Measurements from ENCODE around the gene RIMS1.

The RIMS1 gene

DNA sequence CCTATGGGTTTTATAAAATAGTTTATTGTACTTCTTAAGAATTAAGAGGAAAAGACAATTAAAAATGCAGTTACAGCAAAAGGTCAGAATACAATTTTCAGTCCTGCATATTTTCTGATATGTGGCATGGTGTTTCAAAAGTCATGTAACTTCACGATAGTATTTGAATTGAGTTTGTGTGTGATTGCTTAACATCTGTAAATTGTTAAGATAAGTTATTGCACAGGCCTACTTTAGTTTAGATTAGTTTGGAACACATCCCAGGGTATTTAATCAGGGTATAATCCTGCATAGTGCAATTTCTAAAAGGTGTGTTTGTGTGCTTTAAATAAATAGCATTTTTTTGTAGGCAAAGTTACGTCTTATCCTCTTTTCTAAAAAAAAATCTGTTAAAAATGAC, 289.6 kb downstream of the RIMS1 start:
- 100% methylated on average over 1 of the region's 2 CpGs for WGBS, 2 experiments (ENCODE audit: insufficient coverage in 2 of 2)
- Histone ChIP-seq H3K4me3 (ENCODE audit: extremely low read depth, insufficient read depth, low read length, poor library complexity, severe bottlenecking) (no peak overlapping the region), H3K36me3 (ENCODE audit: control insufficient read depth, insufficient read depth, low read length) (no peaks in the 10 kb centered on the region), H3K27ac (ENCODE audit: low read depth, low read length, severe bottlenecking) (no peak overlapping the region), H3K4me1 (ENCODE audit: control insufficient read depth, insufficient read depth, low read length, poor library complexity, severe bottlenecking) (no peaks in the 10 kb centered on the region), H3K9me3 (ENCODE audit: control insufficient read depth, low read length) (no peaks in the 10 kb centered on the region)

DNA sequence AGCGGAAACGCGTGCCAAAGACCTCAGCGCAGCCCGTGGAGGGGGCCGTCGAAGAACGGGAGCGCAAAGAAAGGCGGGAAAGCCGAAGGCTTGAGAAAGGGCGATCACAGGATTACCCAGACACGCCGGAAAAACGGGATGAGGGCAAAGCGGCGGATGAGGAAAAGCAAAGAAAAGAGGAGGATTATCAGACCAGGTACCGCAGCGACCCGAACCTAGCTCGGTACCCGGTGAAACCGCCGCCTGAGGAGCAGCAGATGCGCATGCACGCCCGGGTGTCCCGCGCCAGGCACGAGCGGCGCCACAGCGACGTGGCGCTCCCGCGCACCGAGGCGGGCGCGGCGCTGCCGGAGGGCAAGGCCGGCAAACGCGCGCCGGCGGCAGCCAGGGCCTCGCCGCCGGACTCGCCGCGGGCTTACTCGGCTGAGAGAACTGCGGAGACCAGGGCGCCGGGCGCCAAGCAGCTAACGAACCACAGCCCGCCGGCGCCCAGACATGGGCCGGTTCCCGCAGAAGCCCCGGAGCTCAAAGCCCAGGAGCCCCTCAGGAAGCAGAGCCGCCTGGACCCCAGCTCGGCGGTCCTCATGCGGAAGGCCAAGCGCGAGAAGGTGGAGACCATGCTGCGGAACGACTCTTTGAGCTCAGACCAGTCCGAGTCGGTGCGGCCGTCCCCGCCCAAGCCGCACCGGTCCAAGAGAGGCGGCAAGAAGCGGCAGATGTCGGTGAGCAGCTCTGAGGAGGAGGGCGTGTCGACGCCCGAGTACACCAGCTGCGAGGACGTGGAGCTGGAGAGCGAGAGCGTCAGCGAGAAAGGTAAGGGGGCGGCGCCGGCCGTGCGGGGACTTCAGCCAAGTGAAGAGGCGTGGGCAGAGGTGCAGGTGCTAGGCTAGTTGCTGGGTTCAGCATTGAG, 296.2 kb downstream of the RIMS1 start:
- Histone ChIP-seq H3K4me1 (ENCODE audit: control insufficient read depth, insufficient read depth, low read length, poor library complexity, severe bottlenecking) (no peaks in the 10 kb centered on the region), H3K36me3 (ENCODE audit: control insufficient read depth, insufficient read depth, low read length) (no peaks in the 10 kb centered on the region), H3K9me3 (ENCODE audit: control insufficient read depth, low read length) (no peaks in the 10 kb centered on the region), H3K4me3 (ENCODE audit: extremely low read depth, insufficient read depth, low read length, poor library complexity, severe bottlenecking) (peak overlapping the region; percentile 45), H3K27ac (ENCODE audit: low read depth, low read length, severe bottlenecking) (no peak overlapping the region)
- WGBS, 2 experiments (ENCODE audit: insufficient coverage in 2 of 2), result 9 to 11% methylated on average over 91 to 93 of the region's 100 CpGs

DNA sequence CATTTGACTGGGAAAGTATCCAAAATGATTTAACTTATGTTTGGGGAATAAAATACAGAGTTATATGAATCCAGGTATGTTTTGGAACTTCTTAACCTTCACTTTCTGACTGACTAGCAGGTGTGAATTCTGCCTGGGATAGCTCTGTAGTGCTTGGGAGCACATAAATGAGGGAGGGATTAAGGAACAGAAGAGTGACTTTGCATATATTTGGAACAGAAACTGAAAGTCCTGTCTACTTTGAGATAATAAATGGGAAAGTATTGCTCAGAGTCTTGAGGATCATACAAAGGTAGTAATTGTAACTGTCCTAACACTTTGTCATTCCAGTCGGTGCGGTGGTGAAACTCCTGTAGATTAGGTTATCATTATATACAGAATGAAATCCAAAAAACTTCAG, 317.6 kb downstream of the RIMS1 start:
- H3K27ac ChIP-seq (ENCODE audit: low read depth, low read length, severe bottlenecking), result no peak overlapping the region
- H3K4me1 ChIP-seq (ENCODE audit: control insufficient read depth, insufficient read depth, low read length, poor library complexity, severe bottlenecking), result no peaks in the 10 kb centered on the region
- WGBS, 2 experiments (ENCODE audit: insufficient coverage in 2 of 2), result no CpG with 5 or more reads among the region's 2 CpGs
- H3K4me3 ChIP-seq (ENCODE audit: extremely low read depth, insufficient read depth, low read length, poor library complexity, severe bottlenecking), result no peak overlapping the region
- no peaks in the 10 kb centered on the region for H3K36me3 ChIP-seq (ENCODE audit: control insufficient read depth, insufficient read depth, low read length)
- no peaks in the 10 kb centered on the region for H3K9me3 ChIP-seq (ENCODE audit: control insufficient read depth, low read length)

- Histone ChIP-seq H3K4me1 (ENCODE audit: control insufficient read depth, insufficient read depth, low read length, poor library complexity, severe bottlenecking) (no peaks in the 10 kb centered on the region), H3K4me3 (ENCODE audit: extremely low read depth, insufficient read depth, low read length, poor library complexity, severe bottlenecking) (no peak overlapping the region), H3K36me3 (ENCODE audit: control insufficient read depth, insufficient read depth, low read length) (no peaks in the 10 kb centered on the region), H3K27ac (ENCODE audit: low read depth, low read length, severe bottlenecking) (no peak overlapping the region), H3K9me3 (ENCODE audit: control insufficient read depth, low read length) (no peaks in the 10 kb centered on the region)
Measured at GRCh38 chr6:72205500-72205899, 319.1 kb downstream of the RIMS1 start.

GRCh38 chr6:72206606-72207005, 320.3 kb downstream of the RIMS1 start:
- Histone ChIP-seq H3K4me1 (ENCODE audit: control insufficient read depth, insufficient read depth, low read length, poor library complexity, severe bottlenecking) (no peaks in the 10 kb centered on the region), H3K9me3 (ENCODE audit: control insufficient read depth, low read length) (no peaks in the 10 kb centered on the region), H3K27ac (ENCODE audit: low read depth, low read length, severe bottlenecking) (no peak overlapping the region), H3K36me3 (ENCODE audit: control insufficient read depth, insufficient read depth, low read length) (no peaks in the 10 kb centered on the region), H3K4me3 (ENCODE audit: extremely low read depth, insufficient read depth, low read length, poor library complexity, severe bottlenecking) (no peak overlapping the region)
- WGBS, 2 experiments (ENCODE audit: insufficient coverage in 2 of 2), result 60% methylated on average over 1 of the region's 3 CpGs; no CpG with 5 or more reads in 1 of the 2 experiments

- no peaks in the 10 kb centered on the region for H3K4me1 ChIP-seq (ENCODE audit: control insufficient read depth, insufficient read depth, low read length, poor library complexity, severe bottlenecking)
- 58 to 81% methylated on average over 2 to 3 of the region's 3 CpGs for whole genome bisulfite sequencing, 2 experiments (ENCODE audit: insufficient coverage in 2 of 2)
- no peak overlapping the region for H3K4me3 ChIP-seq (ENCODE audit: extremely low read depth, insufficient read depth, low read length, poor library complexity, severe bottlenecking)
- H3K27ac ChIP-seq (ENCODE audit: low read depth, low read length, severe bottlenecking), result no peak overlapping the region
- no peaks in the 10 kb centered on the region for H3K36me3 ChIP-seq (ENCODE audit: control insufficient read depth, insufficient read depth, low read length)
- no peaks in the 10 kb centered on the region for H3K9me3 ChIP-seq (ENCODE audit: control insufficient read depth, low read length)
Measured at GRCh38 chr6:72212686-72213085, 326.3 kb downstream of the RIMS1 start.

- no peaks in the 10 kb centered on the region for H3K36me3 ChIP-seq (ENCODE audit: control insufficient read depth, insufficient read depth, low read length)
- WGBS, 2 experiments (ENCODE audit: insufficient coverage in 2 of 2), result no CpG with 5 or more reads among the region's 1 CpG
Measured at GRCh38 chr6:72213654-72214053, 327.3 kb downstream of the RIMS1 start.

GRCh38 chr6:72216222-72217068, 330.1 kb downstream of the RIMS1 start:
- WGBS, 2 experiments (ENCODE audit: insufficient coverage in 2 of 2), result 85 to 92% methylated on average over 2 of the region's 4 CpGs

More at GRCh38 chr6:72213654-72214053, 327.3 kb downstream of the RIMS1 start:
- H3K4me1 ChIP-seq (ENCODE audit: control insufficient read depth, insufficient read depth, low read length, poor library complexity, severe bottlenecking), result no peaks in the 10 kb centered on the region
- no peak overlapping the region for H3K27ac ChIP-seq (ENCODE audit: low read depth, low read length, severe bottlenecking)
- H3K4me3 ChIP-seq (ENCODE audit: extremely low read depth, insufficient read depth, low read length, poor library complexity, severe bottlenecking), result no peak overlapping the region
- H3K9me3 ChIP-seq (ENCODE audit: control insufficient read depth, low read length), result no peaks in the 10 kb centered on the region

GRCh38 chr6:72217626-72218025, 331.3 kb downstream of the RIMS1 start:
- no peak overlapping the region for H3K27ac ChIP-seq (ENCODE audit: low read depth, low read length, severe bottlenecking)
- H3K36me3 ChIP-seq (ENCODE audit: control insufficient read depth, insufficient read depth, low read length), result no peaks in the 10 kb centered on the region
- H3K4me1 ChIP-seq (ENCODE audit: control insufficient read depth, insufficient read depth, low read length, poor library complexity, severe bottlenecking), result no peaks in the 10 kb centered on the region
- no peak overlapping the region for H3K4me3 ChIP-seq (ENCODE audit: extremely low read depth, insufficient read depth, low read length, poor library complexity, severe bottlenecking)
- H3K9me3 ChIP-seq (ENCODE audit: control insufficient read depth, low read length), result no peaks in the 10 kb centered on the region
- 93 to 100% methylated on average over 2 of the region's 2 CpGs for WGBS, 2 experiments (ENCODE audit: insufficient coverage in 2 of 2)

More at GRCh38 chr6:72216222-72217068, 330.1 kb downstream of the RIMS1 start:
- H3K9me3 ChIP-seq (ENCODE audit: control insufficient read depth, low read length), result no peaks in the 10 kb centered on the region
- no peaks in the 10 kb centered on the region for H3K36me3 ChIP-seq (ENCODE audit: control insufficient read depth, insufficient read depth, low read length)
- no peak overlapping the region for H3K27ac ChIP-seq (ENCODE audit: low read depth, low read length, severe bottlenecking)
- H3K4me3 ChIP-seq (ENCODE audit: extremely low read depth, insufficient read depth, low read length, poor library complexity, severe bottlenecking), result no peak overlapping the region
- H3K4me1 ChIP-seq (ENCODE audit: control insufficient read depth, insufficient read depth, low read length, poor library complexity, severe bottlenecking), result no peaks in the 10 kb centered on the region

DNA sequence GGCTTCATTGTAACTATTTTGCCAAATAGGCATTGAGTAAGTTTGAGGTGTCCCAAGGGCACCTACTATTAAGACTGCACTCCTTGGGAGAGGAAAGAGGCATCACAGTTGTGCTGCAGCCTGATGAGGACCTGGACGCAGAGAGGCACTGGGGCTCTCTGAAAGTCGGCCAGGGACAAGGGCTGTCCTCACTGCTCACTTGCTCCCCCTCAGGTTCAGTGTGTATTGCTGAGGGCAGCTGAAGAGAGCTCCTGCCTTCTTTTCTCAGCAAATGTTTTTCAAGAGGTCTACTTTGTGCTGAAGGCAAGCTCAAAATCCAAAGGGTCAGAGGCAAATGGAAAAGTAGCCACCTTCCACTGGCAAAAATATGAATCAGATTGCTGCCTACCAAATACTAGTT, 331.8 kb downstream of the RIMS1 start:
- no peak overlapping the region for H3K4me3 ChIP-seq (ENCODE audit: extremely low read depth, insufficient read depth, low read length, poor library complexity, severe bottlenecking)
- H3K4me1 ChIP-seq (ENCODE audit: control insufficient read depth, insufficient read depth, low read length, poor library complexity, severe bottlenecking), result no peaks in the 10 kb centered on the region
- no peak overlapping the region for H3K27ac ChIP-seq (ENCODE audit: low read depth, low read length, severe bottlenecking)
- 0 to 16% methylated on average over 1 to 2 of the region's 2 CpGs for WGBS, 2 experiments (ENCODE audit: insufficient coverage in 2 of 2)
- no peaks in the 10 kb centered on the region for H3K36me3 ChIP-seq (ENCODE audit: control insufficient read depth, insufficient read depth, low read length)
- H3K9me3 ChIP-seq (ENCODE audit: control insufficient read depth, low read length), result no peaks in the 10 kb centered on the region

- Histone ChIP-seq H3K27ac (ENCODE audit: low read depth, low read length, severe bottlenecking) (no peak overlapping the region), H3K36me3 (ENCODE audit: control insufficient read depth, insufficient read depth, low read length) (no peaks in the 10 kb centered on the region), H3K9me3 (ENCODE audit: control insufficient read depth, low read length) (no peaks in the 10 kb centered on the region), H3K4me1 (ENCODE audit: control insufficient read depth, insufficient read depth, low read length, poor library complexity, severe bottlenecking) (no peaks in the 10 kb centered on the region), H3K4me3 (ENCODE audit: extremely low read depth, insufficient read depth, low read length, poor library complexity, severe bottlenecking) (no peak overlapping the region)
Measured at GRCh38 chr6:72219536-72219935, 333.2 kb downstream of the RIMS1 start.
